Stomach smooth muscle (tissue), 2 donors: ENCODE results near the gene ATAD3B.
"Not testable (repeated sequence)": the region's sequence is repeated elsewhere in the genome, so short reads cannot be mapped to it uniquely, and the experiment has no call there.

Source experiments
- H3K27ac ChIP-seq: one replicate; pipeline ENCODE4 v1.7.0; 2013; ENCODE audit warnings: mild to moderate bottlenecking, low read length, inconsistent platforms
- H3K27me3 ChIP-seq, 2 donors: one replicate each; pipeline ENCODE4 v1.7.0; 2013; ENCODE audit warnings: low read length in 2 of 2; ENCODE audit not compliant: insufficient read depth in 2 of 2, control insufficient read depth in 1 of 2
- H3K36me3 ChIP-seq, 2 donors: one replicate each; pipeline ENCODE4 v1.7.0; 2013; ENCODE audit warnings: low read length in 2 of 2; ENCODE audit not compliant: control insufficient read depth in 2 of 2, insufficient read depth in 2 of 2
- H3K4me1 ChIP-seq: one replicate; pipeline ENCODE4 v1.7.0; 2013; ENCODE audit warnings: low read length; ENCODE audit not compliant: control insufficient read depth, insufficient read depth
- H3K4me3 ChIP-seq, 2 donors: one replicate each; pipeline ENCODE4 v1.7.0; 2013; ENCODE audit warnings: low read length in 2 of 2
- H3K9ac ChIP-seq, 2 donors: one replicate each; pipeline ENCODE4 v1.7.0; 2013; ENCODE audit warnings: low read length in 2 of 2, mild to moderate bottlenecking in 1 of 2
- H3K9me3 ChIP-seq, 2 donors: one replicate each; pipeline ENCODE4 v1.7.0; 2013; ENCODE audit warnings: low read length in 2 of 2; ENCODE audit not compliant: control insufficient read depth in 2 of 2
- donor health status: healthy.
- donor health status: Pancreatic carcinoma.

ATAD3B gene

DNA sequence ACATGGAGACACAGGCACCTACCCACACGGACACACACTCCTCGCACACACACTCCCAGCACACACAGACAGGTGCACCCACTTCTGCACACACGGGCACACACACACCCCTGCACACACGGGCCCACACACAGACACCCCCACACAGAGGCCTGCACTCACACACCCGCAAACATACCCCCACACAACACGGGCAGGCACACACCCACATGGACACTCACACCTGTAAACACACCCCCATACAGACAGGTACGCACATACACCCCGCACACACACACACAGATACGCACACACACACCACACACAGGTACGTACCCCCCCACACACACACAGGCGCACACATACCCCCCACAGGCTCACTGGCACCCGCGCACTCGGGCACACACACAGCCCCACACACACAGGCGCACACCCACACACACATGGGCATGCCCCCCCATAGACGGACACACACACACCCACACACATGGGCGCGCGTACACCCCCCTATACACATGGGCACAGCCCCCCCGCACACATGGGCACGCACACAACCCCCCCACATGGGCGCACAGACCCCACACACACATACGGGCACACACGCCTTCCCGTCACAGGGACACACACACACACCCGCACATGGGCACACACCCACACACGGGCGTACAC lies 46.5 kb downstream of the ATAD3B start:
- Histone ChIP-seq H3K9me3 (no peaks in the 10 kb centered on the region), H3K27me3 (no peaks in the 10 kb centered on the region), H3K9ac (no peak overlapping the region), H3K27ac (no peak overlapping the region), H3K4me1 (peaks cover 5% of the 10 kb centered on the region), H3K36me3 (peaks cover 6 to 8% of the 10 kb centered on the region in 2 donors), H3K4me3 (no peak overlapping the region)

DNA sequence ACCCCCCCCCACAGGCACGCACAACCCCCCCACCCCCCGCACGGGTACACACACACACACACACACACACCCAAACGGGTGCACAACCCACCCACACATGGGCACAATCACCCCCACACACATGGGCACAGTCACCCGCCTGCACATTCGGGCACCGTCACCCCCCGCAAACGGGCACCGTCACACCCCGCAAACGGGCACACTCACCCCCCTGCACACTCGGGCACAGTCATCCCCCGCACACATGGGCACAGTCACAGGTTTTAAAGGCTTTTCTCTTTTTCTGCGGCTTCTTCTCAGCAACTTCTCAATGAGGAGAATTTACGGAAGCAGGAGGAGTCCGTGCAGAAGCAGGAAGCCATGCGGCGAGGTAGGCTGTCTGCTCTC lies 47.0 kb downstream of the ATAD3B start:
- H3K9me3 ChIP-seq, H3K36me3 ChIP-seq, H3K9ac ChIP-seq, H3K27me3 ChIP-seq, H3K4me3 ChIP-seq, H3K4me1 ChIP-seq, H3K27ac ChIP-seq: not testable (repeated sequence)

DNA sequence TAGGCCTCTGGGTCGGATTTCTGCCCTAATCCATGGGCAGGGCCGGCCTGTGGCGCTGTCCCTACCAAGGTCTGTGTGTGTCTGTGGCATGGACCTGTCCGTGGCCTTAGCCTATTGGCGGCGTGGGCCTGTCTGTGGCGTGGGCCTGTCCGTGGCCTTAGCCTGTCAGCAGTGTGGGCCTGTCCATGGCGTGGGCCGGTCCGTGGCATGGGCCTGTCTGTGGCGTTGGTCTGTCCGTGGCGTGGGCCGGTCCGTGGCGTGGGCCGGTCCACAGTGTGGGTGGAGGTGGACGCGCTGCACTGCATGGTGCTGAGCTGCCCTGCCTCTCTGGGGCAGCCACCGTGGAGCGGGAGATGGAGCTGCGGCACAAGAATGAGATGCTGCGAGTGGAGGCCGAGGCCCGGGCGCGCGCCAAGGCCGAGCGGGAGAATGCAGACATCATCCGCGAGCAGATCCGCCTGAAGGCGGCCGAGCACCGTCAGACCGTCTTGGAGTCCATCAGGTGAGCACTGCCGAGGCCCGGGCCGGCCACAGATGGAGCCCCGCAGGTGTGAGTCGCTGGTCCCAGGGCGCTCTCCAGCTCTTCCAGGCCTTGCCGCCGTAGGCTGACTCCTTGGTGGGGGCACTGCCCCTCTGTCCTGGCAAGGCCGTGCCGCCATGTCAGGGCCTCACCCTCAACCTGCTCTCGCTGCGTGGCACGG lies 48.4 kb downstream of the ATAD3B start:
- not testable (repeated sequence) for H3K4me1 ChIP-seq, H3K9me3 ChIP-seq, H3K27me3 ChIP-seq, H3K4me3 ChIP-seq, H3K36me3 ChIP-seq, H3K27ac ChIP-seq, H3K9ac ChIP-seq

DNA sequence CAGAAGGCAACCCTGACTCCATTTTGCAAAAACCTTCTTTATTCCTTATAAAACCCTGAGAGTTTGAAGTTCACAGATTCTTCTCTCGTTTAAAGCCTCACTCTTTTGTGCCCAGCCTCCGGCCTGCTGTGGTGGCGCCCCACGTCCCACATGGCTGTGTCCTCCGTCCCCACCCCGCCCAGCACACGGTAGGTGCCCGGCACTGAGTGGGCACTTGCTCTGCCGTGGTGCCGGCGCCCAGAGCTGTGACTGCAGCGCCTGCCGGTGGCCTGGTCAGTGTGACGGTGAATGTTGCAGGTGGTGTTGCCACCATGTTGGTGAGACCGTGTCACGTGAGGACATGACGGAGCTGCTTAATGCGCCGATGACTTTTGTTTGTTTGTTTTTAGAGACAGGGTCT lies 49.8 kb downstream of the ATAD3B start:
- Histone ChIP-seq H3K27ac (no peak overlapping the region), H3K4me1 (no peaks in the 10 kb centered on the region), H3K36me3 (peaks cover 6 to 10% of the 10 kb centered on the region in 2 donors), H3K27me3 (no peaks in the 10 kb centered on the region), H3K9ac (no peak overlapping the region), H3K4me3 (no peak overlapping the region), H3K9me3 (no peaks in the 10 kb centered on the region)

DNA sequence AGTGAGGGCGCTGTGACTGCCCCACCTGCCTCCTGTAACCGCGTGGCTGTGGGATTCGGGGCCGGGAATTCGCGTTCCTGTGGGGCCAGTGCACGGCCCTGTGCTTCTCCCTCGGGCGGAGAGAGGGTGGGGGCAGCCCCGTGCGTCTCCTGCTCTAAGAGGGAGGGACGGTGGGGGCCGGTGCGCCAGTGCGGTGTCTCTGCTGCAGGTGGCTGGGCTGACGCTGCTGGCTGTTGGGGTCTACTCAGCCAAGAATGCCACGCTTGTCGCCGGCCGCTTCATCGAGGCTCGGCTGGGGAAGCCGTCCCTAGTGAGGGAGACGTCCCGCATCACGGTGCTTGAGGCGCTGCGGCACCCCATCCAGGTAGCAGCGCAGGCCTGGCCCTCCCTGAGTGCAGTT lies 51.0 kb downstream of the ATAD3B start:
- H3K4me1 ChIP-seq, H3K27ac ChIP-seq, H3K27me3 ChIP-seq, H3K4me3 ChIP-seq, H3K36me3 ChIP-seq, H3K9ac ChIP-seq, H3K9me3 ChIP-seq: not testable (repeated sequence)

DNA sequence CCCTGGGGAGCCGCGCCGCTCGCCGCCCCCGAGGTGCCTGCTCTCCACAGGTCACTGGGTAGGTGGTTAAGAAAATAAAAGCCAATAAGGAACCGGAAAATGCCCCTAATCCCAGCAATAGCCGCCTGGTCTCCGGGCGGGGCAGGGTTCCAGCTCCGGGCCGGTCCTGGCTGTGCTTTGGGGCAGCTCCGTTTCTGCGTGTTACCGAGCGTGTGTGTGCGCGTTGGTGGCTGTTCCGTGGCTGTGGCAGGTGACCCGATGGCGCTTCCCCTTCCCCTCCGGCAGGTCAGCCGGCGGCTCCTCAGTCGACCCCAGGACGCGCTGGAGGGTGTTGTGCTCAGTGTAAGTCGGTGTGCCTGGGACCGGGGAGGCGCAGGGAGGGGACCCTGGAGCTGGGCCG lies 51.7 kb downstream of the ATAD3B start:
- not testable (repeated sequence) for H3K27me3 ChIP-seq, H3K4me3 ChIP-seq, H3K36me3 ChIP-seq

DNA sequence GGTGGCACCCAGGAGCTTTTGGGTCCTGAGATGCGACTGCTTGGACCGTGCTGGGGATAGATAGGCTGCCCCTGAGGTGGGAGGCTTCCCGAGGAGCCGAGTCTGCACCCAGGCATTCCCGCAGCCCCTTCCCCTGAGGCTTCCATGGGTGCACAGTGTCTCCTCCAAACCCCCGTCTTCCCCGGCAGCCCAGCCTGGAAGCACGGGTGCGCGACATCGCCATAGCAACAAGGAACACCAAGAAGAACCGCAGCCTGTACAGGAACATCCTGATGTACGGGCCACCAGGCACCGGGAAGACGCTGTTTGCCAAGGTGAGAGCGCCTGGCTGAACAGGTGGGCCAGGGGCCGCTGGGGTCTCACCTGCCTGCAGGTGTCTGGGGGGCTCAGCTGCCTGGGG lies 52.1 kb downstream of the ATAD3B start:
- not testable (repeated sequence) for H3K9me3 ChIP-seq, H3K36me3 ChIP-seq, H3K27me3 ChIP-seq, H3K4me1 ChIP-seq, H3K27ac ChIP-seq, H3K9ac ChIP-seq, H3K4me3 ChIP-seq

More for the DNA sequence above, 51.7 kb downstream of the ATAD3B start:
- not testable (repeated sequence) for H3K27ac ChIP-seq, H3K9ac ChIP-seq, H3K4me1 ChIP-seq, H3K9me3 ChIP-seq

DNA sequence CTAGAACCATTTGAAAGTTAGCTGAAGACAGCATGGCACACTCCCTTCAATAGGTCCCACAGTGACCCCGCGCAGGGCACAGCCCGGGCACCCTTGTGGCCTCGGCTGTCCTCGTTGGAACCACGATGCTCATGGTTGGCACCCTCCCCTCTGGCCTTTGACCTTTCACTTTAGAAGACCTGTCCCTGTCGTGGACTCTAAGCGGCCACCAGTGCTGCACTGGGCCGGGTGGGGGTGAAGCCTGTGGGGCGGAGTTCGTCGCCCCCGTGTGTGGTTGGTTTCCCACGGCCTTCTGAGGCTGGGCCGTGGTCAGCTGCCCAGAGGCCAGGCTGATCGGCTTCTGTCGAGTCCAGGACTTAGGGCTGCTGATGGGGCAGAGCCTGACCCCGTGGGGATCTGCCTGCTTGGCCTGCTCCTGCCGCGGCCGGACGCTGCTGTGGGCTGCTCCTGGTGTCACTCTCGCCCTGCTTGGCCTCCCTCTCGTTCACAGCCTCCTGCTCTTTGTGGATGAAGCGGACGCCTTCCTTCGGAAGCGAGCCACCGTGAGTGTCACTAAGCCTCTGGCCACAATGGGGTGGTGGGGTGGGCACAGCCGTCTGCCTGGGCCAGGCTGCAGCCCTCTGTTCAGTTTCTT lies 53.3 kb downstream of the ATAD3B start:
- peaks cover 0 to 10% of the 10 kb centered on the region in 2 donors for H3K36me3 ChIP-seq
- H3K4me3 ChIP-seq, H3K4me1 ChIP-seq, H3K27me3 ChIP-seq, H3K27ac ChIP-seq, H3K9ac ChIP-seq, H3K9me3 ChIP-seq: not testable (repeated sequence)

DNA sequence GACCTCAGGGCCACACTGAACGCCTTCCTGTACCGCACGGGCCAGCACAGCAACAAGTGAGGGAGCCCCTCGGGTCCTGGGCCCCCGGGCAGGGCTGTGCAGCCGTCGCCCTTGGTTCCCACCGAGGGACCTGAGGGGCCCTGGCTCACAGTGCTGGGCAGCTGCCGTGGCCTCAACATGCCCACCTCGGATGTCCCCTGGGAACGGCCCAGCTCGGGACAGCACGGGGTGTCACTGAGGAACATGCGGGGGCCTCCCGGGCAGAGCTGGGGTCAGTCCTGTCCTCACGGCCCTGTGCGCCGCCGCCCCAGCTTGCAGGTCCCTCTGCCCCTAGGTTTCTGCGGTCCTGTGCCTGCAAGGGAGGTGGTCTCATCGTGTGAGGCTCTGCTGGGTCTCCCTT lies 54.9 kb downstream of the ATAD3B start:
- H3K9ac ChIP-seq, H3K27me3 ChIP-seq, H3K4me3 ChIP-seq: not testable (repeated sequence)

DNA sequence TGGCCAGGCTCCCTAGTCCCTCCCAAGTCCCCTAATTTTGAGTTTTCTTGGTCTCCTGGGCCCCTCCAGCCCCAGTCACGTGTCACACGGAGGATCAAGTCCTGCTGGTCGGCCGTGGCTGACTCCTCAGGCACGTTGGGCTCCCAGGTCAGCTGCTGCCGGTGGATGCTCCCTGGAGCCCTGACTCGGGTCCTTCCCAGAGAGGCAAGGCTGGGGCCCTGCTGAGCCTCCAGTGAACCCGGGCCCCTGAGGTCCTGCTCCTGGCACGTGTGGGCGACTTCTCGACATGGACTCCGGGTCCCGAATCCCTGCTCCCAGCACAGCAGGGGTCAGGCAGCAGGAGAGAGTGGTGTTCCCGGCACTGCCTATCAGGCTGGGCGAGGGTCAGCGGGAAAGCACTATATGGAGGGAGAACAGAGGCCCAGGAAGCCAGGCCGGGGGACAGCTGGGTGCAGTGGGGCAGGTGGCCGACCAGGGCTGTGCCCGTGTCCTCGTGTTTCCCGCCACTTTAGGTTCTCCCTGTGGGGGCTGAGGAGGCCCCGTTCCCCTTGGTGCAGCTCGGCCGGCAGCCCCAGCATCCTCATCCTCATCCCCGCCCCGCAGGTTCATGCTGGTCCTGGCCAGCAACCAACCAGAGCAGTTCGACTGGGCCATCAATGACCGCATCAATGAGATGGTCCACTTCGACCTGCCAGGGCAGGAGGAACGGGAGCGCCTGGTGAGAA lies 55.7 kb downstream of the ATAD3B start:
- H3K27me3 ChIP-seq = no peaks in the 10 kb centered on the region
- H3K9me3 ChIP-seq = peaks cover 3% of the 10 kb centered on the region in 2 donors
- H3K36me3 ChIP-seq = peaks cover 0 to 8% of the 10 kb centered on the region in 2 donors
- no peak overlapping the region for H3K9ac ChIP-seq
- H3K4me3 ChIP-seq = no peak overlapping the region
- H3K4me1 ChIP-seq = no peaks in the 10 kb centered on the region
- no peak overlapping the region for H3K27ac ChIP-seq

More for the DNA sequence above, 54.9 kb downstream of the ATAD3B start:
- H3K27ac ChIP-seq, H3K9me3 ChIP-seq, H3K36me3 ChIP-seq, H3K4me1 ChIP-seq: not testable (repeated sequence)
